ENCODE data around the gene PIP5KL1. TPM values are rescaled to one million over a fixed set of nuclear protein-coding genes. Genes with fewer than 3 reads are reported as not detected.

PIP5KL1 gene
- total and polyA plus RNA-seq, 2 of the 8 experiments (the other 6 are each of a cell fraction or from before 2014, with no cell fraction given): 13.4 to 15.4 TPM

GRCh38 chr9:127941062-127941960, 10.7 kb upstream of the PIP5KL1 start:
- peaks cover 7 to 16% (median 13%) of the 10 kb centered on the region in 4 experiments for H3K36me3 ChIP-seq (ENCODE audit: control insufficient read depth in 2 of 4, insufficient read depth in 4 of 4, low read length in 3 of 4)
- H3K56ac ChIP-seq (replicated peaks; ENCODE audit: insufficient read length, low read depth, low read length): no peak overlapping the region
- peaks cover 4% of the 10 kb centered on the region for H3K79me1 ChIP-seq (ENCODE audit: low read depth, low read length)
- H4K20me1 ChIP-seq (replicated peaks in 1 of 2; ENCODE audit: control insufficient read depth in 1 of 2, insufficient read depth in 2 of 2, low read length in 2 of 2): peaks cover 4 to 23% of the 10 kb centered on the region in 2 experiments
- peaks cover 13% of the 10 kb centered on the region; the same call in 1 of the 2 replicates for H3K23me2 ChIP-seq (ENCODE audit: low read depth, low read length)
- ChIA-PET CTCF (ENCODE audit: partially characterized antibody) (interaction anchor here (0.8 to 35.5 kb wide), 24 partner anchors 10 to 183 kb away, joined by 3 to 825 read pairs (median 14); partner anchors contain the start of genes EEIG1, ENG, NAIF1 and PIP5KL1), POLR2A (ENCODE audit: partially characterized antibody) (interaction anchor here (1.0 to 1.8 kb wide), 6 partner anchors 8 to 93 kb away, joined by 3 to 7 read pairs (median 4); partner anchors contain the start of gene EEIG1)
- no peaks in the 10 kb centered on the region for H3K27me3 ChIP-seq (replicated peaks in 1 of 4; ENCODE audit: control insufficient read depth in 3 of 4, extremely low read depth in 1 of 4, insufficient read depth in 3 of 4, low read length in 3 of 4)
- H4K5ac ChIP-seq (ENCODE audit: insufficient read length, low read depth, low read length): no peak overlapping the region
- no peak for FAIRE-seq
- 83% methylated on average over 14 of the region's 18 CpGs; no CpG with 5 or more reads in 1 of the 2 experiments for WGBS, 2 experiments (ENCODE audit: extremely low coverage in 1 of 2, insufficient coverage in 1 of 2, insufficient read length in 1 of 2, insufficient replicate concordance in 2 of 2, low coverage in 1 of 2, low lambda C conversion rate in 2 of 2, missing lambda C conversion rate in 1 of 2)
- H2AFZ ChIP-seq (ENCODE audit: low read length): no peak overlapping the region
- H2BK12ac ChIP-seq (ENCODE audit: low read depth, low read length): no peak overlapping the region
- no peak overlapping the region for H2AK5ac ChIP-seq (ENCODE audit: low read depth, low read length)
- H4K91ac ChIP-seq (replicated peaks; ENCODE audit: insufficient read length, low read length): no peak overlapping the region
- H2BK20ac ChIP-seq (ENCODE audit: low read length): no peak overlapping the region
- no peak overlapping the region for H2BK120ac ChIP-seq (replicated peaks; ENCODE audit: low read depth, low read length)
- H3K18ac ChIP-seq (ENCODE audit: extremely low read depth, low read length): no peak overlapping the region
- H3K4ac ChIP-seq (replicated peaks; ENCODE audit: insufficient read length, low read depth, low read length): no peak overlapping the region
- H3K9me3 ChIP-seq (ENCODE audit: insufficient read depth in 2 of 2, low read depth in 1 of 2, low read length in 1 of 2): no peaks in the 10 kb centered on the region
- no peak overlapping the region for H3K9ac ChIP-seq (replicated peaks in 1 of 4; ENCODE audit: extremely low read depth in 1 of 4, low read depth in 3 of 4, low read length in 3 of 4)
- peaks cover 0 to 25% (median 15%) of the 10 kb centered on the region in 4 experiments; a peak in 6 of 7 replicates for H3K4me1 ChIP-seq (replicated peaks in 1 of 4; ENCODE audit: control insufficient read depth in 3 of 4, insufficient read depth in 4 of 4, low read length in 3 of 4)
- no peak overlapping the region for H4K8ac ChIP-seq (ENCODE audit: extremely low read depth, insufficient read depth, low read length)
- no peak overlapping the region for H2BK5ac ChIP-seq (ENCODE audit: low read depth, low read length)
- no peak overlapping the region for H3K4me3 ChIP-seq (ENCODE audit: extremely low read depth in 1 of 4, insufficient read depth in 2 of 4, low read depth in 3 of 4, low read length in 4 of 4)
- H2BK15ac ChIP-seq (ENCODE audit: low read length): no peak overlapping the region
- no peak overlapping the region for H3K27ac ChIP-seq (ENCODE audit: low read depth, low read length)
- H3K23ac ChIP-seq (ENCODE audit: insufficient read length): no peak overlapping the region
- H3K14ac ChIP-seq (ENCODE audit: insufficient read length): no peak overlapping the region
- no peak for DNase-seq (ENCODE audit: low read depth in 1 of 2, low spot score in 2 of 2)
- H3K79me2 ChIP-seq (ENCODE audit: control insufficient read depth in 1 of 2, insufficient read depth in 2 of 2, low read length in 2 of 2): peaks cover 0 to 11% of the 10 kb centered on the region in 2 experiments; a peak in 1 of 4 replicates
- H3K4me2 ChIP-seq (ENCODE audit: insufficient read depth in 1 of 2, low read depth in 2 of 2, low read length in 2 of 2): no peak overlapping the region
- no peak for TF ChIP-seq CBX8 (IDR thresholded peaks at IDR 0.05; ENCODE audit: borderline replicate concordance, low read depth, low read length)
- no peak for TF ChIP-seq TAF1 (IDR thresholded peaks at IDR 0.05; ENCODE audit: low read depth, low read length)
- no peak for TF ChIP-seq RBBP5 (IDR thresholded peaks at IDR 0.05; ENCODE audit: borderline replicate concordance, low read depth, low read length)
- TF ChIP-seq NANOG (IDR thresholded peaks at IDR 0.05; ENCODE audit: insufficient read depth, low read depth, low read length, poor library complexity, severe bottlenecking): no peak
- no peak for TF ChIP-seq SUZ12 (IDR thresholded peaks at IDR 0.05; ENCODE audit: low read length)
- TF ChIP-seq YY1 (IDR thresholded peaks at IDR 0.05; ENCODE audit: low read depth, low read length): no peak
- no peak for TF ChIP-seq SIN3A (conservative IDR thresholded peaks at IDR 0.05 in 1 of 2, IDR thresholded peaks at IDR 0.05 in 1 of 2; ENCODE audit: low read depth in 1 of 2, low read length in 2 of 2)
- no peak for TF ChIP-seq JUN (IDR thresholded peaks at IDR 0.05; ENCODE audit: low read depth, low read length)
- TF ChIP-seq BACH1 (IDR thresholded peaks at IDR 0.05; ENCODE audit: low read length): no peak
- TF ChIP-seq HDAC2 (IDR thresholded peaks at IDR 0.05; ENCODE audit: borderline replicate concordance in 1 of 2, low read depth in 2 of 2, low read length in 2 of 2): no peak
- no peak for TF ChIP-seq SRF (IDR thresholded peaks at IDR 0.05; ENCODE audit: low read depth, low read length)
